TTC549 (cell line): ENCODE data around the gene ACVRL1.

Source experiments
- FAIRE-seq: peaks from 2 replicates; lab custom pipeline; 2012; peaks lifted over from hg19 to GRCh38; lab: Jason Lieb, UNC

ACVRL1 gene

DNA sequence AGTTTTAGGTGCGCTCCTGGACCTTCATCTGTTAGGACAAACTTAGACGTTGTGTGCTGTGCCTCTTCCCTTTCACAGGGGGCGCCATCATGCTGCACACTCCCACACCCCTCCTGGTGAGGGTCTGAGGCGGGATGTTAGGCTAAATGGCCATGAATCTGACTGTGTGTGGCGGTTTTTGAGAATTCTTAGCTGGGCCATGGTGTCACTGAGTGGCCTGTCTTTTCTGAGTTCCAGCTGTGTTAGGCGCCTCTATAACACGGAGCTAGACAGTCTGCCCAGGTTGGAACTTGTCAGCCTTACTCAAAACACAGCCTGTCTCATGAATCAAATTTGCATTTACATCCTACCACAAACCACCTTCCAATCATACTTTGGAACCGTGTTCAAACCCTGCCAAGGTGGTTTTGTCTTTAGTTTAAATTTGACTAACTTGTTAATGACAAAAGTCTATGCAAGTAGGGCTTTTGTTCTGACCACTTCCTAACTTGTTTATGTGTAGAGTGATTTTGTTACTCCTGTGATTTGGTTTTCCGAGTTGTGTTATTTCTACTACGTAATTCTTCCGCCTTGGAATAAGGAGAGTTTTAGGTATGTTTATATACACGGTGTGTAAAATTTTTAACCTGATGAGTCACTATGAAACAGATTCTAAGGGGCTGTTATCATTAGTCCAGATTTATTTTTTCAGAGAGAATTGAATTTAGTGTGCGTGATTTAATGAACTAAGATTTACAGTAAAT, 63.8 kb downstream of the ACVRL1 start:
- FAIRE-seq: no peak

DNA sequence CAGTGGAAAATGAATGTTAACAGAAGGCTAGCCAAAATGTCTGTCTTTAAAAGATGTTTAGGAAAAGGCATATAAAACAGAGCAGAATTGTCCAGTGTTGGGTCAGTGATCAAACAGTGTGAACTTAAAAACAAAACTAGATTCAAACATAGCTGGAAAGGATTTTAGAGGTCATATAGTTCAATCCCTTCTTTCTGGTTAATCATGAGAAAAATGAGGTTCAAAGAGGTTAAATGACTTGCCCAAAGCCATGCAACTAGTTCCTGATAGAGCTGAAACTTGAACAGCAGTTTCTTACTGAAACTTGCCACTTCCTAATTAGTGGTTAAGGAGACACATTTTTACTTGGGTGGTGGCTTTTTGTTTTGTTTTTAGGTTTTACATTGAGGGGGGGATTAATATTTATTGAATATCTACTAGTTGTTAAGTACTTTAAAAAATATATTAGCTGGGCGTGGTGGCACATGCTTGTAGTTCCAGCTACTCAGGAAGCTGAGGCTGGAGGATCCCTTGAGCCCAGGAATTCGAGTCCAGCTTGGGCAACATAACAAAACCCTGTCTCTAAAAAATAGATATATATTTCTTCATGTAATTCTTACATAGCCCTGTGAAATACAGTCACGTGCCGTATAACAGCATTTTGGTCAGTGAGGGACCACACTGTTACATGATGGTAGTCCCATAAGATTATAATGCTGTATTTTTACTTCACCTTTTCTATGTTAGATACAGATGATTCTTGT, 64.5 kb downstream of the ACVRL1 start:
- FAIRE-seq: no peak

DNA sequence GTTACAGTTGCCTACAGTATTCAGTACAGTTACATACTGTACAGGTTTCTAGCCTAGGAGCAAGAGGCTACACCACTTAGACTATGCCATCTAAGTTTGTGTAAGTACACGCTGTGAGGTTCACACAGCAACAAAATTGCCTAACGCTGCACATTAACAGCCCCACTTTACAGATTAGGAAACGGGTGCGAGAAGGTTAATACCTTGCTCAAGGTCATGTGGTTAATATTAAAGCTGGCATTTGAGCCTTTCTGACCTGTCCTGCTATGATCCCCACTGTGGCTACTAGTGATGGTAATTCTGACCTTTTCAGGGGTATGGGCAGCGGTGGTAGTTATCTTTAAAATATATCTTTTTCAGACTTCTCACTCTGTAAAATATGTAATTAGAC, 65.1 kb downstream of the ACVRL1 start:
- no peak for FAIRE-seq

DNA sequence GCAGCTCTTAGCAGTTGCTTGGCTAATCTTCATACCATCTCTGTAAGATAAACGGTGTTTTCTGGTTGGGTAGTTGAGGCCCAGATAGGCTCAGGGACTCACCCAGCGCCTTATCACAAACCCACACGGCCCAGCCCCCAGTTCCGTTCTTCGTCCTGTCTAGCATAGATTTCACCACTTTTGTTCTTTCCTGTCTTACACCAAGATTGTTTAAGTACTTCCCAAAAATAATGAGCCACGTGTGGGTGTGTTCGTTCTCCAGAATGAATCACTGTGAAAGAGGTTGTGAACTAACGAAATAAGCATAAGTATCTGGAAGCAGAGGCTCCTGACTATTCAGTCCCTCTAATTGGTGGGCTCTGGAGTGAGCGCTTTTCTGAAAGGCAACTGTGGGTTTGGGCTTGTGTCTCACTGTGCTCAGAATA, 65.6 kb downstream of the ACVRL1 start:
- no peak for FAIRE-seq
